HG03025 (cell line): ENCODE results near the gene NXN.
"Not testable (repeated sequence)": the region's sequence is repeated elsewhere in the genome, so short reads cannot be mapped to it uniquely, and the experiment has no call there.

ENCODE experiments used
- ATAC-seq: cut with Tn5 transposase; IDR thresholded peaks from one replicate; pipeline ENCODE4 v1.9.1; 2021; ENCODE audit warnings: mild to moderate bottlenecking, moderate library complexity; ENCODE audit not compliant: unreplicated experiment, low FRiP score

Gene NXN

DNA sequence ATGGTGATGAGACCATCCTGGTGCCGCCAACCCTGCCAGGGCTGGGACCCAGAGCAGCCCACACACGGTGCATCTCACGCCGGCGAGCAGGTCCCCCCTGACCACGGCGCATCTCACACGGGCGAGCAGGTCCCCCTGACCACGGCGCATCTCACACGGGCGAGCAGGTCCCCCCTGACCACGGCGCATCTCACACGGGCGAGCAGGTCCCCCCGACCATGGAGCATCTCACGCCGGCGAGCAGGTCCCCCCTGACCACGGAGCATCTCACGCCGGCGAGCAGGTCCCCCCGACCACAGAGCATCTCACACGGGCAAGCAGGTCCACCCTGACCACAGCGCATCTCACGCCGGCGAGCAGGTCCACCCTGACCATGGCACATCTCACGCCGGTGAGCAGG lies 138.3 kb downstream of the NXN start:
- ATAC-seq: no peak

- ATAC-seq: no peak
Observed at GRCh38 chr17:838486-838885, 141.1 kb downstream of the NXN start.

- ATAC-seq: no peak
Observed at GRCh38 chr17:836151-836550, 143.4 kb downstream of the NXN start.

- not testable (repeated sequence) for ATAC-seq
Observed at GRCh38 chr17:835721-836120, 143.9 kb downstream of the NXN start.

GRCh38 chr17:835263-835662 lies 144.3 kb downstream of the NXN start:
- ATAC-seq: no peak

- no peak for ATAC-seq
Observed at GRCh38 chr17:834136-834535, 145.4 kb downstream of the NXN start.

GRCh38 chr17:830950-831349 lies 148.6 kb downstream of the NXN start:
- no peak for ATAC-seq

DNA sequence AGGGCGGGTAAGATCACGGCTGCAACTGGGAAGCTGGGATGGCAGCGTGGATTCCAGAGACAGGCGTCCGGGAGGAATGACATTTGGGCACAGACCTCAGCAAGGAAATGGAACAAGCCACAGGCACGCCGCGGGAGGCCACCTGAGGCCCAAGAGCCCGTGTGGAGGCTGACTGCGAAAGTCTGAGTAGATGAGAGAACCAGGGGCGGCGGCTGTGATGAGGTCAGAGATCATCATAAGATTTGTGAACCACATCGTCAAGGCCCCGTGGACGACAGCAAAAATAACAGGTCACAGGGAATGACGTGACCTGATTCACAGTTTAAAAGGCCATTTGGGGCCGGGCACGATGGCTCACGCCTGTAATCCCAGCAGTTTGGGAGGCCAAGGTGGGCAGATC lies 149.2 kb downstream of the NXN start:
- ATAC-seq: no peak

GRCh38 chr17:829614-830013 lies 150.0 kb downstream of the NXN start:
- not testable (repeated sequence) for ATAC-seq

DNA sequence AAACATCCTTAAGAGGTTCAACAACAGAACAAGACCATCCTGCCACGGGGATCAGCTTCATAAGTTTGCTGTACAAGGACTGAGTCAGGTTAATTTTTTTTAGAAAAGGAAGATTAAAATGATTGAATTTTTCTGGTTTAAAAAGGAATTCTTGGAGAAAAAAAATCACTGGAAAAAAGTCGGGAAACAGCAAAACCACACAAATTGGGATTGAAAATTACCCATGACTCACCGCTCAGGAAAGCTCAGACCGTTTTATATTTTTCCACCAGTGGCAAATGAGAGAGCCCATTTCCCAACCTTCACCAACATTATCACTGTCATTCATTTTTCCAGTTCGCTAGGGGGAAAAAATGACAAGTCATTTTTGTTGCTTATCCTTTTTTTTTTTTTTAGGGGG lies 150.8 kb downstream of the NXN start:
- no peak for ATAC-seq

- ATAC-seq: no peak
Observed at GRCh38 chr17:826778-827177, 152.8 kb downstream of the NXN start.

DNA sequence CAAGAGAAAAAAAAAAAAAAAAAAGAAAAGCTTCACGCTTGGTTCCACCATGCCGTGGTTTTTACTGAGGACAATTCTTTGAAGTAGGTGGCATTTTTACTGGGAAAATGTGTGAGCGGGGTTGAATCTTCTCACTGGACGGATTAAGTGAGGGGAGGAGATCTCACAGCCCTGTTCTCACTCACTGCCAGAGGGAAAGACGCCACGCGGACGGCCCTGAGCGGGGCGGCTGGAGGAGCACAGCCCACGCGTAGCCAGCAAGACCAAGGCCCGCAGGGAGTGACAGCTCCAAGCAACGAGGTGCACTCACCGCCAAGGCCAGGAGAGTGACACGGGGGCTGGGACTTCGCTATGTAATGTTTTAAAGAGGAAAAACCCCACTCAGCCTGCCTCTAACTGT lies 154.4 kb downstream of the NXN start:
- ATAC-seq: no peak

DNA sequence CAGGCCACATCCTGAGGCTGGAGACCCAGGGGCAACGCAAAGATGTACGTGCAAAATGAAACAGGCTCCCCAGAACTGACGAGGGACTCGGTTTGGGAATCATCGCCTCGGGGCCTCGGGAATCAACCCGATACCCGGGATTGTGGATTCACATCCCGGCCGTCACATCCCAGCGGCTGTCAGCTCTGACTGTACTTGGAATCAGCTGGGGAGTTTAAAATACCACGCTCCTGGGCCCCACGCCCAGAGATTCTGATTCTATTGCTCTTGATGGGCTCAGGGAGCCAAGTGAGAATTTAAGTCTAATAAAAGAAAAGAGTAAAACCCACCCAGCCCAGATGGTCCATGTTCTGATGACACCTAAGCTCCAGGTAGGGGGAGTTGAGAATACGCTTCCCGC lies 155.2 kb downstream of the NXN start:
- ATAC-seq: no peak

GRCh38 chr17:823501-823902 lies 156.1 kb downstream of the NXN start:
- no peak for ATAC-seq

DNA sequence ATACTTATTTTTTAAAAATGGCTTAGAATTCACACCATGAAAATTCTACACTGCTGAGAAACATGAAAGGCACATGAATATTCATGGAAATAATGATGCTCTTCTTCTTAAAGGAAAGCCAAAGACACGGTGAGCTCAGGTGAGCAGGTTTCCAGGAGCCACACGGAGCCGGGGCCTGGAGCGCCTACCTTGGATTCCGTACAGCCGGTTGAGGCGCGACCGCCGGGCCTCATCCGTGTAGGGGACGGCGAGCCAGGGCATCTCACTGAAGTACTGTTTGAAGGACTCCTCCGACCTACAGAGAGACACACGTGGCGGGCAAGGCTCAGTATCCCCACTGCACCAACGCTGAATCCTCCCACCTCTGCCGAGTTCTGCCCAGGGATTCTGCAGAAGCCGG lies 160.3 kb downstream of the NXN start:
- no peak for ATAC-seq

GRCh38 chr17:814371-814770 lies 165.2 kb downstream of the NXN start:
- no peak for ATAC-seq

GRCh38 chr17:812638-813204 lies 166.9 kb downstream of the NXN start:
- ATAC-seq: no peak

- no peak for ATAC-seq
Observed at GRCh38 chr17:811051-811784, 168.4 kb downstream of the NXN start.

DNA sequence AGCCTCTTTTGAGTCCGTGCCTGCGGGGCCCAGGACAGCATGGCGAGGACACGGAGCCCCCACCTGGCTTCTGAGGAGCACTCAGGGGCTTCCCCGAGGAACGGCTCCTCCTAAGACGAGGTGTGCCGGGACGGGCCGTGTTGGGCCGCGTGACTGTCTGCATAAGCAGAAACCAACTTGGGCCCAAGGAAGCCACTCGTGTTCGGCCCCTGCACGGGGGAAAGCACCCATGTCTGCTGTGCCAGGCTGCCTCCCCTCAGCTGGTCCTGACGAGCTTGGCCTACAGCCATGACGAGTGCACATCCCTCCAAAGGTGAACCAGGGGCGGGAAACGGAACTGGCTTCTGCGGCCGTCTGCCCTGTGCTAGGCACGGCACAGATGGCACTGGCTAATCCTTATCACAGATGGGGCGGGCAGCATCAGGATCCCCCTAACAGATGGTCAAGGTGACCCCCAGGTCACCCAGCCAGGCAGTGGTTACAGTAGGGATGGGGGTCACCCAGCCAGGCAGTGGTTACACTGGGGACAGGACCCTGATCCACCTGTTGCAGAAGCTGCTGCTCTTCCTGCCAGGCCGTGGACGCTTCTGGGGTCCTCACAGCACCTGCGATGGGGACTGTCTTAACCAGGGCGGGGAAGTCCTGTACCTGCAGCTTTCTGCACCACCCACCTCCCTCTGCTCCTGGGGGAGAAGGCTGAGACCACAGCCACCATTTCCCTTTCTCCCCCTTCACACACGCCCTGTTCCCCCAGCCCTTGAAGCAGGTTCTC lies 171.9 kb downstream of the NXN start:
- ATAC-seq: no peak

DNA sequence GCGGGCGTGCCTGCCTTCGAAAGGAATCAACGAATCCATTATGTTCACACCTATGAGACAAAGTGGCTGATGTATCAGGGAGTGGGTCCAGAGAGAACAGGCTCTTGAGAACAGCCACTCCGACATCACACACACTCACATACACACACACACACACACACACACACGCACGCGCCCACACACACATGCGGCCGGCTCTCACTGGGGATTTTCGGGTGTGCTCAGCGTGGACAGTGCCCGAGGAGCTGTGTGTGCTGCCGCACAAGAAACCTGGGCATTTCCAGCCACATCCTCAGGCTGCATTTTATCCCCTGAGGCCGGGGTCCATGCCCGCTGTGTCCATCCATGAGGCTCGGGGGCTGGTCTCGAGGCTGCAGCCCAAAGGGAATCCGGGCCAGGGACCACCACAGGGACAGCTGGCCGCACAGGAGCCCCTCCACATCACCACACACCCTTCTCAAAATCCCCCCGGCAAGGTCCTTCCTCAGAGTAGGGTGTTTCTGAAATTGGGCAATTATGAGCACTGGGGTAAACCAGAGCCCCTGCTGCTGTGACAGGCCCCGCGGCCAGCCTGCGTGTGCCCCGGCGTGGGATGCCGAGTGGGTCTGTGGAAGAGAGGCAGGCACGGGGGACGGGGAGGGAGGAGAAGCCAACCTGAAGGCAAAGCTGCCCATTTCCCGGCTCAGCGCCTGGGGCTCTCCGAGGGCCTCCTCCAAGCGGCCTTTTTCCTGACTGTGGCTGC lies 172.6 kb downstream of the NXN start:
- ATAC-seq: no peak

- no peak for ATAC-seq
Observed at GRCh38 chr17:806346-806745, 173.2 kb downstream of the NXN start.
